NCI-H446 treated with DMSO at 0.1 percent for 48 hours (cell line): Measurements from ENCODE around the gene CKMT1A.

Source experiments
- DNase-seq: peaks from one replicate; lab custom pipeline; 2025; lab: John Stamatoyannopoulos, UW

The CKMT1A gene

DNA sequence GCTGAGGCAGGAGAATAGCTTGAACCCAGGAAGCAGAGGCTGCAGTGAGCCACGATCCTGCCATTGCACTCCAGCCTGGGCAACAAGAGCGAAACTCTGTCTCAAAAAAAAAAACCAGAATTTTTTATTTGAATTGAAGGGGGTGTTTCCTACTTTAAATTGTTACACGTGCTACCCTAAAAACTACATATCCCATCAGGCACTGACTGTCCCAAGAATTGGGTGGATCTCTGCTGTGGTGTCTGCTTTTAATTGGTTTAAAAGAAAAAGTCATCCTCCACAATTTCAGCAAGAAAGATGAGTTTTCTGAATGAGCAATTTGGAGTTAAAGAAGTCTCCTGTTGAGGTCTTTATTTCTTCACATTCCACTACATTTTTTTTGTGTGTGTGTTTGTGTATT is 54.7 kb downstream of the CKMT1A start:
- DNase-seq = no peak
